Peyer's patch (tissue), 4 donors: ENCODE results near the gene MAP3K9. TPM values are rescaled to one million over a fixed set of nuclear protein-coding genes. Genes with fewer than 3 reads are reported as not detected.

Source experiments
- DNase-seq, 3 donors: peaks; one replicate each; pipeline ENCODE4 v3.0.0-alpha.2; 2017 to 2019
- H3K27ac ChIP-seq, 4 donors: fragments of 200-600 bp; sonication (generic); one replicate each; pipeline ENCODE4 v1.5.1; 2016 to 2019
- H3K27me3 ChIP-seq, 2 donors: fragments of 200-600 bp; sonication (generic); one replicate each; pipeline ENCODE4 v1.5.1; 2019
- H3K36me3 ChIP-seq, 3 donors: fragments of 200-600 bp; sonication (generic); one replicate each; pipeline ENCODE4 v1.5.1; 2016 to 2019
- H3K4me1 ChIP-seq, 4 donors: fragments of 200-600 bp; sonication (generic); one replicate each; pipeline ENCODE4 v1.5.1; 2016 to 2019
- H3K4me3 ChIP-seq, 4 donors: fragments of 200-600 bp; sonication (generic); 1 replicate in 3 of 4; 2 replicates in 1 of 4; pipeline ENCODE4 v1.5.1; 2016 to 2019; ENCODE audit warnings: mild to moderate bottlenecking in 1 of 4
- H3K9me3 ChIP-seq, 4 donors: fragments of 200-600 bp; sonication (generic); one replicate each; pipeline ENCODE4 v1.5.1; 2016 to 2019; ENCODE audit warnings: mild to moderate bottlenecking in 1 of 4
- POLR2A ChIP-seq, 2 donors: fragments of 450-650 bp; IDR thresholded peaks; one replicate each; pipeline ENCODE4 v1.5.1; 2017; ENCODE audit warnings: antibody characterized with exemption in 2 of 2, mild to moderate bottlenecking in 2 of 2, moderate library complexity in 2 of 2
- total RNA-seq, 4 donors: library from RNA; depleted of rRNA; stranded (reverse); fragments of >200 nt; gene quantifications; one replicate each; pipeline ENCODE4 v1.1.0, GENCODE V29; 2016
- TF ChIP-seq, protein P1 (sequence below), 6 experiments: fragments of 450-650 bp in 4 of 6; fragments of 200-600 bp in 2 of 6; sonication (generic) in 1 of 6; IDR thresholded peaks; one replicate each; pipeline ENCODE4 v1.5.1; 2017 to 2019; ENCODE audit warnings: antibody characterized with exemption in 6 of 6, mild to moderate bottlenecking in 3 of 6, moderate library complexity in 1 of 6

Gene MAP3K9
- total RNA-seq, 4 donors from 2014 or later = 8.6 to 14.0 (median 12.0) TPM

DNA sequence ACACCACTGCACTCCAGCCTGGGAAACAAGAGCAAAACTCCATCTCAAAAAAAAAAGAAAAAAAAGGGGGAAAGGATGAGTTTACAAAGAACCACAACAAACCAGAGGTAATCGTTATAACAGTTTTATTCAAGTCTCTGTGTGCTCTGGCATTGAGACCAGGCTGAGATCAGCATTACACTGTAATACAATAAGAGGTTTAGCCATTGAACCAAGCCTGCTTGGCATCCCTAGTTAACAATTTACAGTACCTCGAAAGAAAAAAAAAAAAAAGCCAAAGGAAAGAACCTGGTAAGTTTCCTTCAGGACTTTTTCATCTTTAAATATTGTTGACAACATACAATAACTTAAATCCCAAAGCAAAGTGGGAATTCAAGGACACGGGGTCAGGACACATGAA, 86.9 kb downstream of the MAP3K9 start:
- no peak overlapping the region for H3K4me3 ChIP-seq
- H3K4me1 ChIP-seq = no peaks in the 10 kb centered on the region
- no peak for DNase-seq
- no peaks in the 10 kb centered on the region for H3K27me3 ChIP-seq
- H3K36me3 ChIP-seq = no peaks in the 10 kb centered on the region
- no peaks in the 10 kb centered on the region for H3K9me3 ChIP-seq
- TF ChIP-seq, protein P1, sequence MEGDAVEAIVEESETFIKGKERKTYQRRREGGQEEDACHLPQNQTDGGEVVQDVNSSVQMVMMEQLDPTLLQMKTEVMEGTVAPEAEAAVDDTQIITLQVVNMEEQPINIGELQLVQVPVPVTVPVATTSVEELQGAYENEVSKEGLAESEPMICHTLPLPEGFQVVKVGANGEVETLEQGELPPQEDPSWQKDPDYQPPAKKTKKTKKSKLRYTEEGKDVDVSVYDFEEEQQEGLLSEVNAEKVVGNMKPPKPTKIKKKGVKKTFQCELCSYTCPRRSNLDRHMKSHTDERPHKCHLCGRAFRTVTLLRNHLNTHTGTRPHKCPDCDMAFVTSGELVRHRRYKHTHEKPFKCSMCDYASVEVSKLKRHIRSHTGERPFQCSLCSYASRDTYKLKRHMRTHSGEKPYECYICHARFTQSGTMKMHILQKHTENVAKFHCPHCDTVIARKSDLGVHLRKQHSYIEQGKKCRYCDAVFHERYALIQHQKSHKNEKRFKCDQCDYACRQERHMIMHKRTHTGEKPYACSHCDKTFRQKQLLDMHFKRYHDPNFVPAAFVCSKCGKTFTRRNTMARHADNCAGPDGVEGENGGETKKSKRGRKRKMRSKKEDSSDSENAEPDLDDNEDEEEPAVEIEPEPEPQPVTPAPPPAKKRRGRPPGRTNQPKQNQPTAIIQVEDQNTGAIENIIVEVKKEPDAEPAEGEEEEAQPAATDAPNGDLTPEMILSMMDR (IDR thresholded peaks at IDR 0.05) = no peak
- no peak for TF ChIP-seq POLR2A (IDR thresholded peaks at IDR 0.05)
- no peak overlapping the region for H3K27ac ChIP-seq

GRCh38 chr14:70721542-70721941, 87.8 kb downstream of the MAP3K9 start:
- TF ChIP-seq, protein P1 (IDR thresholded peaks at IDR 0.05) = no peak
- TF ChIP-seq POLR2A (IDR thresholded peaks at IDR 0.05) = no peak
- Histone ChIP-seq H3K27me3 (no peaks in the 10 kb centered on the region), H3K4me1 (peaks cover 0 to 5% (median 0%) of the 10 kb centered on the region in 4 donors), H3K27ac (no peak overlapping the region), H3K9me3 (no peaks in the 10 kb centered on the region), H3K36me3 (no peaks in the 10 kb centered on the region), H3K4me3 (no peak overlapping the region)
- no peak for DNase-seq

DNA sequence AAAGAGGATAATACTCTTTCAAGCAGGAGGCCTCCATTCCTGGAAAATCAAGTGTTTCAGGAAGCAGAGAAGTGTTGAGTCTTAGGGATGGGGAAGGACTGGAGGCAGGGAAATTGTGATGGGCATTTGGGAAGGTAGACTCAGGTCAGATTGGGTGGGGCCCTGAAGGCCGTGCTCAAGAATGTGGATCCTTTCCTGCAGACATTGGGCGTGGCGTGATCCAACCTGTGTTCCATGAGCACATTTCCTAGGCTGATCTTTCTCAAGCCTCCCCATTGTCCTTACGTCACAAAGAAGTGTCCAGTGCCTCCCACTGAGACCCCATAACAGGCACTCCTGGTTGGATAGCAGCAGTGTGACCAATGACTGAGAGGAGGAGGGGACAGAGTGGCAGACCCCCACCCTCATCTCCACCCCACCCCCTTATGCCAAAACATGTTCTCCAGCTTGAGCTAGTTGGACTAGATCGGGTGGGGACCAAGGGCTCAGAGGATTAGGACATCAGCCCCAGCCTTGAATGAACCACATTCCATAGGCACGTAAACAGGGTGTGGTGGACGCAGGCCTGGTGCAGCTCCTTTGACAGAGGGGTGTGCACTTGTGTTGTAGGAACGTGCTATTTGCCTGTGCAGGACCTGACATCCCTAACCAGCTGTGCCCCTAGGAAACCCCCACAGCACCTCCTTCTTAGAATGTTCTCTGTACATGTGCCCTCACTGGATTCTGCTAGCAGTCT, 90.8 kb downstream of the MAP3K9 start:
- TF ChIP-seq, protein P1 (IDR thresholded peaks at IDR 0.05) = no peak
- TF ChIP-seq POLR2A (IDR thresholded peaks at IDR 0.05) = no peak
- Histone ChIP-seq H3K27me3 (no peaks in the 10 kb centered on the region), H3K4me1 (peaks cover 0 to 9% (median 0%) of the 10 kb centered on the region in 4 donors), H3K9me3 (no peaks in the 10 kb centered on the region), H3K4me3 (no peak overlapping the region), H3K36me3 (no peaks in the 10 kb centered on the region), H3K27ac (no peak overlapping the region)
- no peak for DNase-seq

- TF ChIP-seq, protein P1 (IDR thresholded peaks at IDR 0.05) = no peak
- TF ChIP-seq POLR2A (IDR thresholded peaks at IDR 0.05) = no peak
- H3K36me3 ChIP-seq = no peaks in the 10 kb centered on the region
- H3K4me3 ChIP-seq = no peak overlapping the region
- H3K27me3 ChIP-seq = no peaks in the 10 kb centered on the region
- H3K27ac ChIP-seq = no peak overlapping the region
- H3K4me1 ChIP-seq = peaks cover 0 to 9% (median 0%) of the 10 kb centered on the region in 4 donors
- DNase-seq = peak in 1 of 3 donors; percentile 51
- no peaks in the 10 kb centered on the region for H3K9me3 ChIP-seq
Measured at GRCh38 chr14:70716958-70717357, 92.4 kb downstream of the MAP3K9 start.

GRCh38 chr14:70716483-70716882, 92.8 kb downstream of the MAP3K9 start:
- no peak for DNase-seq
- no peak for TF ChIP-seq POLR2A (IDR thresholded peaks at IDR 0.05)
- TF ChIP-seq, protein P1 (IDR thresholded peaks at IDR 0.05) = no peak
- Histone ChIP-seq H3K27me3 (no peaks in the 10 kb centered on the region), H3K4me1 (peaks cover 0 to 9% (median 0%) of the 10 kb centered on the region in 4 donors), H3K4me3 (no peak overlapping the region), H3K27ac (no peak overlapping the region), H3K36me3 (no peaks in the 10 kb centered on the region), H3K9me3 (no peaks in the 10 kb centered on the region)
